GM21526 (cell line): ENCODE data around the gene GLB1L3.

Source experiments
- ATAC-seq: cut with Tn5 transposase; IDR thresholded peaks from one replicate; pipeline ENCODE4 v1.9.1; 2021; ENCODE audit warnings: moderate library complexity; ENCODE audit not compliant: unreplicated experiment, low FRiP score

GLB1L3 gene, protein sequence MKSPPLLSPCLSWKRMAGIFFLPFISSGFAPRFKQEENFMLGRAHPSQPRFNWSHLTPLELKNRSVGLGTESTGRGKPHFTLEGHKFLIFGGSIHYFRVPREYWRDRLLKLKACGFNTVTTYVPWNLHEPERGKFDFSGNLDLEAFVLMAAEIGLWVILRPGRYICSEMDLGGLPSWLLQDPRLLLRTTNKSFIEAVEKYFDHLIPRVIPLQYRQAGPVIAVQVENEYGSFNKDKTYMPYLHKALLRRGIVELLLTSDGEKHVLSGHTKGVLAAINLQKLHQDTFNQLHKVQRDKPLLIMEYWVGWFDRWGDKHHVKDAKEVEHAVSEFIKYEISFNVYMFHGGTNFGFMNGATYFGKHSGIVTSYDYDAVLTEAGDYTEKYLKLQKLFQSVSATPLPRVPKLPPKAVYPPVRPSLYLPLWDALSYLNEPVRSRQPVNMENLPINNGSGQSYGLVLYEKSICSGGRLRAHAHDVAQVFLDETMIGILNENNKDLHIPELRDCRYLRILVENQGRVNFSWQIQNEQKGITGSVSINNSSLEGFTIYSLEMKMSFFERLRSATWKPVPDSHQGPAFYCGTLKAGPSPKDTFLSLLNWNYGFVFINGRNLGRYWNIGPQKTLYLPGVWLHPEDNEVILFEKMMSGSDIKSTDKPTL

GRCh38 chr11:134275534-134276395, at the start of gene GLB1L3:
GLB1L3 (plus strand) TSS chr11:134276379; CDS start chr11:134276741, 362 bp downstream.
- peak; percentile 87 for ATAC-seq

GRCh38 chr11:134226806-134227325, 49.3 kb upstream of the GLB1L3 start:
- no peak for ATAC-seq

- ATAC-seq = peak; percentile 48
These were observed 47.6 kb upstream of the GLB1L3 start for GRCh38 chr11:134228625-134229024.

- no peak for ATAC-seq
These were observed 46.9 kb upstream of the GLB1L3 start for GRCh38 chr11:134229126-134229790.

- no peak for ATAC-seq
These were observed 45.8 kb upstream of the GLB1L3 start for GRCh38 chr11:134230339-134230738.

GRCh38 chr11:134231958-134232659, 44.1 kb upstream of the GLB1L3 start:
- no peak for ATAC-seq

- ATAC-seq = no peak
These were observed 42.4 kb upstream of the GLB1L3 start for GRCh38 chr11:134233729-134234179.

DNA sequence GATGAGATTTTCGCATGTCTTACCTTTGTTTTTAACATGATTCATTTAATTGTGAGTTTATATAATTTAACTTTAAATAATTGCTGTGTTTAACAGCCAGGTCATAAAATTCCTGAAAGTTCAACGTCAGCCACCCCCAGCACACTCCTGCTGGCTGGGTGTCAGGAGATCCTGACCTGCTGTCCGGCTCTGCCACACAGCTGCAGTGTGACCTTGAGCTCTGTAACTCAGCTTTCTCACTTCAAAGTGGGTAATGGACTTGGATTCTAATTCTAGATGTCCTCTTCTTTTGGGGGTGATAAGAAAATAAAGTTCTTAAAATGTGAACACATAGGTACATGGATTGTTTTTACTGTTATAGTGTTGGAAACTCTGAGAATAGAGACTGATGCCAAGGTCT, 40.8 kb upstream of the GLB1L3 start:
- no peak for ATAC-seq

DNA sequence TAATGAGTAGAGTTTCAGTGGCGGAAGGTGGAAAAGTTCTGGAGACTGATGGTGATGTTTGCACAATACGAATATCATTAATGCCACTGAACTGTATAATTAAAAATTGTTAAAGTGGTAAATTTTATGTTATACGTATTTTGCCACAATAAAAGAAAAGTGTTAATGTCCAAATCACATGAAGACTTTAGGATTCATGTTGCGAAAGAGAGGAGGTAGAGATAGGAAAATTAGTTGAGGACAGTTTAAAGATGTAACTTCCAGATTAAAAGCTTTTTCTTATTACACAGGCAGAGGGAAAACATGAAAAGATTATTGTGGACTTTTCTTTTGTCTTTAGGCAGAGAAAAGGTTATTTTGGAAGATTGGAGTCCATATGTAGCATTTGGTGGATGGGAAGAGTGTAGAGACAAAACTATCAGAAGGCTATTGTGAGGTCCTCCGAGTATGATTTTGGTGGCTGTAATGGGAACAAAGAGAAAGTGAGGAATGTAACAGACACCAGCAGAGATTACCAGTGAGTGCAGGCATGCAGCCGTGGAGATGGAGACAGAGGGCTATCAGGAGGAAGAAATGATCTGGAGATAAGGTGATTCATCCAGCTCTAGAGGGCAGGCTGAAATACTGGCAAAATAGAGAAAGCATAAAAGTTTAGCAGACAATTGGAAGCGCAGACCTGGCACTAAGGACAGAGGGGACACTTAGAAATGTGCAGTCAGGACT, 39.2 kb upstream of the GLB1L3 start:
- no peak for ATAC-seq

- no peak for ATAC-seq
These were observed 38.6 kb upstream of the GLB1L3 start for GRCh38 chr11:134237557-134237922.

DNA sequence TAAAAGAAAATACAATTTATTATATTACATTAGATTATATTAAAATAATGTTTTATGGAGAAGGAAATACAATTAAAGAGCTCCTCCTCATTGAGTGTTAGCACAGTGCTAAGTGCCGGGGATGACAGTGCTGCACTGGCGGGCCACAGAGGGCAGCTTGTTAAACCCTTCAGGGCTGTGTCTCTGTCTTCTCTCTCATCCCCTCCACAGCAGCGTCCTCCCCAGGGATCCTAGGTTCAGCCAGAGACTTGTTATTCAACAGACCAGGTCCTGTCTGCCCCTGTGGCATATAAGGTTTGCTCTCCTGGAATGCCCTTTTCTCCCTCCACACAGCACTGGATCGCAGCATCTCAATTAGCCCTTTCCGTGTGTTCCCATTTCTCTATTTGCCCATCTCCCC, 37.2 kb upstream of the GLB1L3 start:
- ATAC-seq = no peak

DNA sequence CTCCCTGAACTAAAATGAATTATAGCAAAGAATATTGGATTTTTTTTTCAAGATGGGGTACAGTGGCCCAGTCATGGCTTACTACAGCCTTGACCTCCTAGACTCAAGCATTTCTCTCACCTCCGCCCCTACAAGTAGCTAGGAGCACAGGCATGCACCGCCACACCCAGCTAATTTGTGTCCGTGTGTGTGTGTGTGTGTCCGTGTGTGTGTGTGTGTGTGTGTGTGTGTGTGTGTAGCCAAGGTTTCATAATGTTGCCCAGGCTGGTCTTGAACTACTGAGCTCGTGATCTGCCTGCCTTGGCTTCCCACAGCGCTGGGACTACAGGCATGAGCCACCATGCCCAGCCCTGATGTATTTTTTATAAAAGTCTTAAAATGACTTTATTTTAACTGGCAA, 35.6 kb upstream of the GLB1L3 start:
- ATAC-seq = no peak

- ATAC-seq = no peak
These were observed 33.8 kb upstream of the GLB1L3 start for GRCh38 chr11:134242376-134242775.

- no peak for ATAC-seq
These were observed 32.3 kb upstream of the GLB1L3 start for GRCh38 chr11:134243913-134244312.

- ATAC-seq = peak; percentile 72
These were observed 31.6 kb upstream of the GLB1L3 start for GRCh38 chr11:134244593-134244992.

- ATAC-seq = no peak
These were observed 30.7 kb upstream of the GLB1L3 start for GRCh38 chr11:134245434-134245833.

- ATAC-seq = no peak
These were observed 30.1 kb upstream of the GLB1L3 start for GRCh38 chr11:134246100-134246499.

DNA sequence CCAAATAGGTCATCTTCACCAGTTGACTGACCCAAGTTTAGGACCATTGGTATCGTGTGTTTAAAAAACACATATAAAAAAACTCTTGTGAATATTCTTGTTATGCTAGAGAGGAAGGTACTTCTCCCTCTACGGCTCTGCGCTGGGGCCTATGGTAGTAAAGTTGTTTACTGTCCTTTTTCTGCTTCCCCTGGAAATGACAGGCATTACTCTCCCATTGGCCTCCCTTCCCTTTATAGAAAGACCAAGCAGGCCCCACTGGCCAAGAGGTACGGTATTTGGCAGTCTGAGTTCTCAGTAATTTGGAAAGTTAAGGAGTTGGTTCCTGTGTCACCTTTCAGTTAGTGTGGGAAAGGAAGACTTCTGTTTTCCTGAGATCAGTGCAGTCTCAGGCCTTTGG, 29.5 kb upstream of the GLB1L3 start:
- ATAC-seq = no peak

GRCh38 chr11:134248910-134249480, 27.2 kb upstream of the GLB1L3 start:
- ATAC-seq = no peak
